Measurements from ENCODE around the gene DTL.

DNA sequence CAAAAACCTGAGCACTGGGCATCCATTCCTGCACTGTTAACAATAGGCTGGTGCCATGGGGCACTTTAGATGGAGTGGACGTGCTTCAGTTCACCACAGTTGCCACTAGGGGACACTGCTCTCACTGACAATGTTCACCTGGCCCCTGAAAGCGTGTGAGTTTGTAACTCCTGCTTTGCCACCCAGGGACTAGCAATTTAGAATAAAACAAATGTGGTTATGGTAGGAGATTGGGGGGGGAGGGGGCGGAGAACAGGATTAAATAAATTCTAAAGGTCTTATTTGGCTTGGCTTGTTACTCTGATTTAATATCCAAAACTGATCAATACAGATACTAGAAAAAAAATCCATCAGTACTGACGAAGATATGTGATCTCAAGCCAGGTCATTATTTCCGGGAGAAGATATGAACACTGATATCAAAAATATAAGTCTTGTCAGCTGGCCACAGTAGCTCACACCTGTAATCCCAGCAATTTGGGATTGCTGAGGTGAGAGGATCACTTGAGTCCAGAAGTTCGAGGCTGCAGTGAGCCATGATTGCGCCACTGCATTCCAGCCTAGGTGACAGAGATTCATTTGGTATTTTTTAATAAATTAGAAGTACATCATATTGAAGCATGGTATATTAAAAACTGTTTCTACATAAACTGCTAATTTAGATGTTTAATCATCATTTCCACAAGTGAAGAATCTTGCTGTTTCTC, 23.4 kb upstream of the DTL start:
- TF ChIP-seq, protein P1, sequence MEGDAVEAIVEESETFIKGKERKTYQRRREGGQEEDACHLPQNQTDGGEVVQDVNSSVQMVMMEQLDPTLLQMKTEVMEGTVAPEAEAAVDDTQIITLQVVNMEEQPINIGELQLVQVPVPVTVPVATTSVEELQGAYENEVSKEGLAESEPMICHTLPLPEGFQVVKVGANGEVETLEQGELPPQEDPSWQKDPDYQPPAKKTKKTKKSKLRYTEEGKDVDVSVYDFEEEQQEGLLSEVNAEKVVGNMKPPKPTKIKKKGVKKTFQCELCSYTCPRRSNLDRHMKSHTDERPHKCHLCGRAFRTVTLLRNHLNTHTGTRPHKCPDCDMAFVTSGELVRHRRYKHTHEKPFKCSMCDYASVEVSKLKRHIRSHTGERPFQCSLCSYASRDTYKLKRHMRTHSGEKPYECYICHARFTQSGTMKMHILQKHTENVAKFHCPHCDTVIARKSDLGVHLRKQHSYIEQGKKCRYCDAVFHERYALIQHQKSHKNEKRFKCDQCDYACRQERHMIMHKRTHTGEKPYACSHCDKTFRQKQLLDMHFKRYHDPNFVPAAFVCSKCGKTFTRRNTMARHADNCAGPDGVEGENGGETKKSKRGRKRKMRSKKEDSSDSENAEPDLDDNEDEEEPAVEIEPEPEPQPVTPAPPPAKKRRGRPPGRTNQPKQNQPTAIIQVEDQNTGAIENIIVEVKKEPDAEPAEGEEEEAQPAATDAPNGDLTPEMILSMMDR (conservative IDR thresholded peaks at IDR 0.05), result peak; percentile 93
- TF ChIP-seq EZH2 (IDR thresholded peaks at IDR 0.05; ENCODE audit: low read depth), result no peak
